Measurements from ENCODE around the gene ATXN7. TPM values are rescaled to one million over a fixed set of nuclear protein-coding genes. Genes with fewer than 3 reads are reported as not detected.
A peak's percentile ranks its signal among the peaks of the same experiment; 100 is the strongest.

Gene ATXN7
- total RNA-seq, 1 donor from 2014 or later, result 28.7 TPM

- H3K27me3 Mint-ChIP-seq (ENCODE audit: low read depth), result no peaks in the 10 kb centered on the region
- no peak for TF ChIP-seq CTCF (IDR thresholded peaks at IDR 0.05; ENCODE audit: unreplicated experiment)
- peaks cover 3% of the 10 kb centered on the region for H3K36me3 Mint-ChIP-seq
- no peak for DNase-seq (ENCODE audit: low spot score in 2 of 2, unreplicated experiment in 2 of 2)
- H3K9me3 Mint-ChIP-seq, result no peaks in the 10 kb centered on the region
- no peak overlapping the region for H3K4me3 Mint-ChIP-seq
- peak overlapping the region; percentile 45 for H3K27ac Mint-ChIP-seq
- H3K4me1 Mint-ChIP-seq, result peaks cover 40% of the 10 kb centered on the region
Observed at GRCh38 chr3:63947594-63947993, 83.9 kb downstream of the ATXN7 start.

GRCh38 chr3:63949005-63949404 lies 85.3 kb downstream of the ATXN7 start:
- H3K27me3 Mint-ChIP-seq (ENCODE audit: low read depth), result no peaks in the 10 kb centered on the region
- no peak overlapping the region for H3K4me3 Mint-ChIP-seq
- no peak for TF ChIP-seq CTCF (IDR thresholded peaks at IDR 0.05; ENCODE audit: unreplicated experiment)
- peaks cover 10% of the 10 kb centered on the region for H3K36me3 Mint-ChIP-seq
- peaks cover 43% of the 10 kb centered on the region for H3K4me1 Mint-ChIP-seq
- no peak for DNase-seq (ENCODE audit: low spot score in 2 of 2, unreplicated experiment in 2 of 2)
- no peaks in the 10 kb centered on the region for H3K9me3 Mint-ChIP-seq
- H3K27ac Mint-ChIP-seq, result peak overlapping the region; percentile 64

GRCh38 chr3:63950698-63951097 lies 87.0 kb downstream of the ATXN7 start:
- peaks cover 11% of the 10 kb centered on the region for H3K36me3 Mint-ChIP-seq
- H3K27ac Mint-ChIP-seq, result peak overlapping the region; percentile 68
- H3K4me1 Mint-ChIP-seq, result peaks cover 36% of the 10 kb centered on the region
- no peak for TF ChIP-seq CTCF (IDR thresholded peaks at IDR 0.05; ENCODE audit: unreplicated experiment)
- DNase-seq (ENCODE audit: low spot score in 2 of 2, unreplicated experiment in 2 of 2), result no peak
- H3K9me3 Mint-ChIP-seq, result no peaks in the 10 kb centered on the region
- no peak overlapping the region for H3K4me3 Mint-ChIP-seq
- no peaks in the 10 kb centered on the region for H3K27me3 Mint-ChIP-seq (ENCODE audit: low read depth)

- Mint-ChIP-seq H3K4me1 (peaks cover 34% of the 10 kb centered on the region), H3K36me3 (peaks cover 11% of the 10 kb centered on the region), H3K27ac (peak overlapping the region; percentile 68), H3K4me3 (no peak overlapping the region), H3K27me3 (ENCODE audit: low read depth) (no peaks in the 10 kb centered on the region), H3K9me3 (no peaks in the 10 kb centered on the region)
- no peak for TF ChIP-seq CTCF (IDR thresholded peaks at IDR 0.05; ENCODE audit: unreplicated experiment)
- no peak for DNase-seq (ENCODE audit: low spot score in 2 of 2, unreplicated experiment in 2 of 2)
Observed at GRCh38 chr3:63951492-63952247, 88.0 kb downstream of the ATXN7 start.

GRCh38 chr3:63952248-63952594 lies 88.6 kb downstream of the ATXN7 start:
- no peak for TF ChIP-seq CTCF (IDR thresholded peaks at IDR 0.05; ENCODE audit: unreplicated experiment)
- no peaks in the 10 kb centered on the region for H3K27me3 Mint-ChIP-seq (ENCODE audit: low read depth)
- H3K27ac Mint-ChIP-seq, result no peak overlapping the region

More at GRCh38 chr3:63952248-63952594, 88.6 kb downstream of the ATXN7 start:
- H3K4me3 Mint-ChIP-seq, result no peak overlapping the region
- no peaks in the 10 kb centered on the region for H3K9me3 Mint-ChIP-seq
- peaks cover 38% of the 10 kb centered on the region for H3K4me1 Mint-ChIP-seq
- DNase-seq (ENCODE audit: low spot score in 2 of 2, unreplicated experiment in 2 of 2), result no peak
- peaks cover 11% of the 10 kb centered on the region for H3K36me3 Mint-ChIP-seq
